ENCODE results near the gene PRR20G.

Gene PRR20G

DNA sequence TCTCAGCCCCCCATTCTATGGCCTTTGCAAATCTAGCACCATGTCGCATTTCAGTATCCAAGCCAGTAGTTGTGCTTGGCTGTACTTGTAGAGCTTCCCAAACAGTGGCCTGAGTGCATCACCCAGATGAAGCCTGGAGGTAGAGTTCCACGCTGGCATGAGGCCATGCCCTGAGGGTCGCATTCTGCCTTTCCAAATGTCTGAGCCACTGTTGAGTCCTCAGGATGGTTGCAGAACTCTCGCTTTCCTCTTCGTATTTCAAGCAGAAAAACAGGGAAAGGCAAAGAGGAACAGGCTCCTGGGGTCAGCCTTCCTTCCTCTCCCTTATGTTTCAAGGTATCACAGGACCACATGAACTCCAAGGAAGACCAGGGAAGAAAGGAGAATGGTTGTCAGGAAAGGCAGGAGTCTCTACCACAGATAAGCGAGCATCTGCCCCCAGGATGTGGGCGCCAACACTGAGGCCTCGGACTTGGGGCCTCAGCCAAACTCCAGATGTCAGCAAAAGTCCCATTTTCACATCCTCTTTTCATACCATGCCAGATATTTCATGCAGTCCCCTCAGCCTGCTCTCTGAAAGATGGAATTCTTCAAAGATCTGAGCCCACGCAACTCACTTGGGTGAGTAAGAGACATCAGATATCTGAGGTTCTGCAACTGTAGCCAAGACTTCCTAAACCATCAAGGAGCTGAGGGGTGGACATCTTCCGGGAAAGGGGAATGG is 19.4 kb upstream of the PRR20G start:
- Mint-ChIP-seq H3K9me3 (no peaks in the 10 kb centered on the region), H3K27ac (no peak overlapping the region), H3K27me3 (ENCODE audit: low read depth) (peaks cover 47% of the 10 kb centered on the region), H3K4me1 (no peaks in the 10 kb centered on the region), H3K4me3 (no peak overlapping the region), H3K36me3 (ENCODE audit: low read depth) (no peaks in the 10 kb centered on the region)
- TF ChIP-seq, protein P1, sequence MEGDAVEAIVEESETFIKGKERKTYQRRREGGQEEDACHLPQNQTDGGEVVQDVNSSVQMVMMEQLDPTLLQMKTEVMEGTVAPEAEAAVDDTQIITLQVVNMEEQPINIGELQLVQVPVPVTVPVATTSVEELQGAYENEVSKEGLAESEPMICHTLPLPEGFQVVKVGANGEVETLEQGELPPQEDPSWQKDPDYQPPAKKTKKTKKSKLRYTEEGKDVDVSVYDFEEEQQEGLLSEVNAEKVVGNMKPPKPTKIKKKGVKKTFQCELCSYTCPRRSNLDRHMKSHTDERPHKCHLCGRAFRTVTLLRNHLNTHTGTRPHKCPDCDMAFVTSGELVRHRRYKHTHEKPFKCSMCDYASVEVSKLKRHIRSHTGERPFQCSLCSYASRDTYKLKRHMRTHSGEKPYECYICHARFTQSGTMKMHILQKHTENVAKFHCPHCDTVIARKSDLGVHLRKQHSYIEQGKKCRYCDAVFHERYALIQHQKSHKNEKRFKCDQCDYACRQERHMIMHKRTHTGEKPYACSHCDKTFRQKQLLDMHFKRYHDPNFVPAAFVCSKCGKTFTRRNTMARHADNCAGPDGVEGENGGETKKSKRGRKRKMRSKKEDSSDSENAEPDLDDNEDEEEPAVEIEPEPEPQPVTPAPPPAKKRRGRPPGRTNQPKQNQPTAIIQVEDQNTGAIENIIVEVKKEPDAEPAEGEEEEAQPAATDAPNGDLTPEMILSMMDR (IDR thresholded peaks at IDR 0.05; ENCODE audit: unreplicated experiment in 3 of 3) = no peak

DNA sequence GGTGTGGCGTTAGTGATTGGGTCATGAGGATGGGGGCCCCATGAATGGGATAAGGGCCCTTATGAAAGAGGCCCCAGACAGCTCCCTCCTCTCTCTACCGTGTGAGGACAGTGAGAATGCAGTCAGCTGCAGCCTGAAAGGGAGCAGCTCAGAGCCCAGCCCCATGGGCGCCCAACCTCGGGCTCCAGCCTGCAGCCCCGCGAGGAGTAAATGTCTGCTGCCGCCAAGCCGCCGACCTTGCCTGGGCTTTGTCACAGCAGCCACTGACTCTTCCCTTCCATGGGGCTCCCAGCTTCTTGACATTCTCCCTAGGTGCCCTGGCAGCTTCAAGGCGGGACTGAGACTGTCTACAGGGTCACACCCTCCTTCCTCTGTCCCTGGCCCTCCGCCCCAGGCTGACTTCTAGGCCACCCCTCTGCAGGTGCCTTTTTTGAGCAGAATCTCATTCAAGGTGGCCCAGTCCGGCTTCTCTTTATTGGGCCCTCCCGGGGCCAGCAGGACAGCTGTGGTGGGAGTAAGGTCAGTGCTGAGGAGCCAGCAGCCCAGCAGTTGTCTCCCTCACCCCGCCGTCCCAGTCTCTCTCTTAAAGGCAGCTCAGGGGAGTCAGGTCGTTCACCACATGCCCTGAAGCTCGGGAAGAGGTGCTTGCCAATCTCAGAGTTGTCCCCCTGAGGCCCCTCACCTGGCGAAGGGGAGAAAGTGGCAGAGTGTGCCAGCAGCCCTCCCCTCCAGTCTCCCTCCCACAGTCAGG is 18.7 kb upstream of the PRR20G start:
- no peaks in the 10 kb centered on the region for H3K4me1 Mint-ChIP-seq
- H3K27me3 Mint-ChIP-seq (ENCODE audit: low read depth) = peaks cover 49% of the 10 kb centered on the region
- TF ChIP-seq, protein P1 (IDR thresholded peaks at IDR 0.05; ENCODE audit: unreplicated experiment in 3 of 3) = no peak
- no peaks in the 10 kb centered on the region for H3K9me3 Mint-ChIP-seq
- H3K36me3 Mint-ChIP-seq (ENCODE audit: low read depth) = no peaks in the 10 kb centered on the region
- no peak overlapping the region for H3K27ac Mint-ChIP-seq
- H3K4me3 Mint-ChIP-seq = no peak overlapping the region

DNA sequence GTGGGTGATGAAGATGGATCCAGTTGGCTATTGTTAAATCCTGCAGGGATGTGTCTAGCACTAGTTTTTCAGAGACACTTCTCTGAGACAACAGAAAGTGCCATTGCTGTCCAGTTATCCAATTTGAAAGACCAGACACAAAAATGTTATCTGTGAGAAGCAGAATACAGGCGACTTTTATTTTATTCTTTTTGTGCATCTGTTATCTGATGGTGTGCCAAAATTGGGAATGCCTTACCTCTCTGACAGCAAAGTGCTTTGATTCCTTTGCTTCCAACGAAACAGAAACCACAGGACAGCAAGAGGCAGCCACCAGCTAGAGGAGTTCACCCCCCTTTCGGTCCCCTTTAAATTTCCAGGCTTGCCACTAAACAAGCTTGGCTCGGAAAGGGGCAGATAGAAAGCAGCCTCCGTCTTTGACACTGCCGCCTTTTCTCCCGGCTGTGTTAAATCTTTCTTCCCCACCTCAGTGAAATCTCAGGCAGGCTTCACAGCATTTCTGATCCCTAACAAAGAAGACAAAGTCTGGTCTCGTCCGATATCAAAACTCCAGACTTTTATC is 17.7 kb upstream of the PRR20G start:
- TF ChIP-seq, protein P1 (IDR thresholded peaks at IDR 0.05; ENCODE audit: unreplicated experiment in 3 of 3) = no peak

DNA sequence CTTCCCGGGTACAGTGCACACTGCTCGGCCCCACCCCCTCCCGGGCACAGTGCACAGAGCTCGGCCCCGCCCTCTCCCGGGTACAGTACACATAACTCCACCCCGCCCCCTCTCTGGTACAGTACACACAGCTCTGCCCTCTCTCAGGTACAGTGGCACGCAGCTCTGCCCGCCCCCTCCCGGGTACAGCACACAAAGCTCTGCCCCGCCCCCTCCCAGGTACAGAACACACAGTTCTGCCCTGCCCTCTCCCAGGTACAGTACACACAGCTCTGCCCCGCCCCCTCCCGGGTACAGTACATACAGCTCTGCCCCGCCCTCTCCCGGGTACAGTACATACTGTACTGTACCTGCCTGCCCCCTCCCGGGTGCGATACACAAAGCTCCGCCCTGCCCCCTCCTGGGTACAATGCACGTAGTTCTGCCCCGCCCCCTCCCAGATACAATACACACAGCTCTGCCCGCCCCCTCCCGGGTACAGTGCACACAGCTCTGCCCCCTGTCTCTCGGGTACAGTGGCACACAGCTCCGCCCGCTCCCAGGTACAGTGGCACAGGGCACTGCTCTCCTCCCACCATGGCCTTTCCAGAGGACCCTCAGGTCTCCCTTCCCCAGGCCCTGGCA is 16.4 kb upstream of the PRR20G start:
- Mint-ChIP-seq H3K36me3 (ENCODE audit: low read depth) (no peaks in the 10 kb centered on the region), H3K9me3 (no peaks in the 10 kb centered on the region), H3K27me3 (ENCODE audit: low read depth) (peaks cover 65% of the 10 kb centered on the region), H3K27ac (no peak overlapping the region), H3K4me3 (no peak overlapping the region), H3K4me1 (no peaks in the 10 kb centered on the region)
- TF ChIP-seq, protein P1 (IDR thresholded peaks at IDR 0.05; ENCODE audit: unreplicated experiment in 3 of 3) = no peak

More for the DNA sequence above, 17.7 kb upstream of the PRR20G start:
- no peak overlapping the region for H3K4me3 Mint-ChIP-seq
- no peaks in the 10 kb centered on the region for H3K9me3 Mint-ChIP-seq
- no peak overlapping the region for H3K27ac Mint-ChIP-seq
- H3K4me1 Mint-ChIP-seq = no peaks in the 10 kb centered on the region
- H3K27me3 Mint-ChIP-seq (ENCODE audit: low read depth) = peaks cover 56% of the 10 kb centered on the region
- H3K36me3 Mint-ChIP-seq (ENCODE audit: low read depth) = no peaks in the 10 kb centered on the region

DNA sequence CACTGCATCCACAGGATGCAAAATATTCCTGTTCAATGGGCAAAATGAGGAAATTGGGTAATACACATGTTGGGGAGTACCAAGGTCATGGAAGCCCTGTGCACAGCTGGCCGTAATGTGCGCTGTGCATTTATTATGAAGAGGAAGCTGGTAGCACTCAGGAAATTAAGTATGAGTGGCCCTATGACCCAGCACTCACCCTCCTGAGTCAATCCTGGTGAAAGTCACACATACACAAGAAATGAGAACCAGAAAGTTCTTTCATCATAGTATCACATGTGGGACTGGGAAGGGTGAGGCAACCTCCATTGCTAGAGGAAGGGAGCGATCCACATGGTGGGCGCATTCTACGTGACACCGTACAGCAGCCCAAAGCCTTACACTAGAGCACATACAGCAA is 11.4 kb upstream of the PRR20G start:
- TF ChIP-seq, protein P1 (IDR thresholded peaks at IDR 0.05; ENCODE audit: unreplicated experiment in 3 of 3) = no peak
- H3K27me3 Mint-ChIP-seq (ENCODE audit: low read depth) = peaks cover 59% of the 10 kb centered on the region
- no peak overlapping the region for H3K27ac Mint-ChIP-seq
- no peaks in the 10 kb centered on the region for H3K4me1 Mint-ChIP-seq
- H3K36me3 Mint-ChIP-seq (ENCODE audit: low read depth) = no peaks in the 10 kb centered on the region
- no peak overlapping the region for H3K4me3 Mint-ChIP-seq
- peaks cover 2% of the 10 kb centered on the region for H3K9me3 Mint-ChIP-seq

All from nephron (organoid).